DND-41 (cell line): ENCODE results near the gene CDH12.

Experiments
- CTCF ChIP-seq: IDR thresholded peaks from 2 replicates; pipeline ENCODE4 v1.5.1; 2012; ENCODE audit warnings: borderline replicate concordance, low read length, moderate library complexity, mild to moderate bottlenecking; ENCODE audit not compliant: poor library complexity, severe bottlenecking; ENCODE audit errors: extremely low read depth
- EZH2 ChIP-seq: IDR thresholded peaks from 3 replicates; pipeline ENCODE4 v1.6.1; 2012; ENCODE audit warnings: borderline replicate concordance, low read depth, mild to moderate bottlenecking, moderate library complexity, low read length, inconsistent platforms; ENCODE audit not compliant: severe bottlenecking

- TF ChIP-seq CTCF, result no peak
- TF ChIP-seq EZH2, result no peak
These were observed 420.2 kb downstream of the CDH12 start for GRCh38 chr5:22432905-22433304.
